SH-SY5Y (cell line): ENCODE results near the gene CGB8.
"Not testable (repeated sequence)": the region's sequence is repeated elsewhere in the genome, so short reads cannot be mapped to it uniquely, and the experiment has no call there.

Experiments used
- GATA2 ChIP-seq: IDR thresholded peaks from 2 replicates; pipeline ENCODE4 v1.6.1; 2011; ENCODE audit warnings: mild to moderate bottlenecking, low read depth, low read length
- GATA3 ChIP-seq: IDR thresholded peaks from 2 replicates; pipeline ENCODE4 v1.6.1; 2011; ENCODE audit warnings: low read depth, mild to moderate bottlenecking, low read length, moderate library complexity

DNA sequence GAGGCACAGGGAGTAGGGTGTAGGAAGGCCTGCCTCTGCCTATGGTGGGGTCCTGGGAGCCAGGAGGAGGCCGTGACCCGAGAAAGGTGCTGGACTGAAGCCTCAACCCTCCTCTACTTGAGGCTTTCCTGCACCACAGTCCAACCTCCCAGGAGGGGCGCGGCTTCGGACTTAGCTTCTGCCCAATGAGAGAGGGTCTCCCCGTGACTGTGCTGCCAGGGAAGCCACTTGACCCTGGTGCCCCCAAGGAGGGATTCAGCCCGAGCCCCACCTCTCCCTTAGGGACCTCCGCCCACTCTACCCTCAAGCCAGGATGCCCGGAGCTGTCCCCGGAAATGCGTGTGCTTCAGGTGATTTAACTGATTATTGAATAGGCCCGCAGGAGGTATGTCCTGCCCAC lies at the start of gene CGB8:
- not testable (repeated sequence) for TF ChIP-seq GATA3, GATA2
